H7 (cell line): ENCODE measurements around the gene SHBG. TPM values are rescaled to one million over a fixed set of nuclear protein-coding genes. Genes with fewer than 3 reads are reported as not detected.
"Not testable (repeated sequence)": the region's sequence is repeated elsewhere in the genome, so short reads cannot be mapped to it uniquely, and the experiment has no call there.

Experiments used
- DNase-seq: peaks from one replicate; pipeline ENCODE4 v3.0.0; 2012
- H3K27me3 ChIP-seq: 2 replicates; pipeline ENCODE4 v1.6.0; 2011; ENCODE audit warnings: mild to moderate bottlenecking, low read length; ENCODE audit not compliant: control insufficient read depth, insufficient read depth
- H3K36me3 ChIP-seq: replicated peaks from 2 replicates; pipeline ENCODE4 v1.5.1; 2011; ENCODE audit warnings: low read length; ENCODE audit not compliant: control insufficient read depth, insufficient read depth
- H3K4me3 ChIP-seq: 2 replicates; pipeline ENCODE4 v1.5.1; 2011; ENCODE audit warnings: low read depth, mild to moderate bottlenecking, control low read depth, low read length, moderate library complexity; ENCODE audit not compliant: insufficient read depth
- total RNA-seq: library from RNA; depleted of rRNA; stranded (reverse); fragments of >200 nt; shearing (Covaris generic); gene quantifications from 2 replicates; pipeline ENCODE4 v1.2.3, GENCODE V29; 2014

SHBG gene
- total RNA-seq, 1 experiment from 2014 or later: 0.35 TPM

DNA sequence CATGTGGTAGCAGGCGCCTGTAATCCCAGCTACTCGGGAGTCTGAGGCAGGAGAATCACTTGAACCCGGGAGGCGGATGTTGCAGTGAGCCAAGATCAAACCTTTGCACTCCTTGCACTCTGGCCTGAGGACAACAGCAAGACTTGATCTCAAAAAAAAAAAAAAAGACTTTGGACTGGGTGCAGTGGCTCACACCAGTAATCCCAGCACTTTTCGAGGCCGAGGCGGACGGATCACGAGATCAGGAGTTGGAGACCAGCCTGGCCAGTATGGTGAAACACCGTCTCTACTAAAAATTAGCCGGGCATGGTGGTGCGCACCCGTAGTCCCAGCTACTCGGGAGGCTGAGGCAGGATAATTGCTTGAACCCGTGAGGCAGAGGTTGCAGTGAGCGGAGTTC, 4.2 kb upstream of the SHBG start:
- H3K4me3 ChIP-seq: not testable (repeated sequence)

DNA sequence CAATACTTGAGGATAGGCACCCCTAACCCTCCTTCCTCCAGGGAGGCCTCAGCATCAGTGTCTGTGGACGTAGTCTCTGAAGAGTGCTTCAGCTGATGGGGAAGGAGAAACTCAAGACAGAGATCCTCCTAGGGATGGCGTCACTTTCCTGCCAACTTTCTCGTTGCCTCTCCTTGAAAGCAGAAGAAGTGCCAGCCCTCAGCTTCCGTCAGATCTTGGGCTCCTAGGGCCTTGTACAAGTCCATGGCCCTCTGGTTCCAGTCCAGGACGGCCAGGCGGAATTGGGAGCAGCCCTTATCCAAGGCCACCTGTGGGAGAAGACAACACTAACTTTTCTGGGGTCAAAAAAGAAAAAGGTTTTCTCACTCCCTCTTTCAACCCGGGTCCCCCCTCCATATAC, 3.6 kb upstream of the SHBG start:
- peaks cover 4% of the 10 kb centered on the region for H3K36me3 ChIP-seq
- H3K4me3 ChIP-seq: no peak overlapping the region
- no peaks in the 10 kb centered on the region for H3K27me3 ChIP-seq
- no peak for DNase-seq

More for the DNA sequence above, 4.2 kb upstream of the SHBG start:
- not testable (repeated sequence) for H3K36me3 ChIP-seq, DNase-seq, H3K27me3 ChIP-seq

DNA sequence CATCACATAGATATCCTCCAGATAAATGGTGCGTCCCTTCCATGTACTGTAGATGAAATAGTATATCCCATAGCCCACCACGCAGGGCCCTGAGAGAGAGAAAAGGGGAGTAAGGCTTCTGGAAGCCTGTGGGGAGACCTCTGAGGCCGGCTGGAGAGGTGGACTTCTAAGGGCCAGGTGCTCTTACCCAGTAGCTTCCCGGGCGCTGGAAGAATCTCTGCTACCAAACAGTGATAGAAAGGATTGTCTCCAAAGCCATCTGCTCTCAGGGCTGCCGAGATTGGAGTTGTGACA, 3.0 kb upstream of the SHBG start:
- H3K4me3 ChIP-seq: peak overlapping the region; percentile 83
- H3K27me3 ChIP-seq: no peaks in the 10 kb centered on the region
- DNase-seq: no peak
- H3K36me3 ChIP-seq: peaks cover 4% of the 10 kb centered on the region

DNA sequence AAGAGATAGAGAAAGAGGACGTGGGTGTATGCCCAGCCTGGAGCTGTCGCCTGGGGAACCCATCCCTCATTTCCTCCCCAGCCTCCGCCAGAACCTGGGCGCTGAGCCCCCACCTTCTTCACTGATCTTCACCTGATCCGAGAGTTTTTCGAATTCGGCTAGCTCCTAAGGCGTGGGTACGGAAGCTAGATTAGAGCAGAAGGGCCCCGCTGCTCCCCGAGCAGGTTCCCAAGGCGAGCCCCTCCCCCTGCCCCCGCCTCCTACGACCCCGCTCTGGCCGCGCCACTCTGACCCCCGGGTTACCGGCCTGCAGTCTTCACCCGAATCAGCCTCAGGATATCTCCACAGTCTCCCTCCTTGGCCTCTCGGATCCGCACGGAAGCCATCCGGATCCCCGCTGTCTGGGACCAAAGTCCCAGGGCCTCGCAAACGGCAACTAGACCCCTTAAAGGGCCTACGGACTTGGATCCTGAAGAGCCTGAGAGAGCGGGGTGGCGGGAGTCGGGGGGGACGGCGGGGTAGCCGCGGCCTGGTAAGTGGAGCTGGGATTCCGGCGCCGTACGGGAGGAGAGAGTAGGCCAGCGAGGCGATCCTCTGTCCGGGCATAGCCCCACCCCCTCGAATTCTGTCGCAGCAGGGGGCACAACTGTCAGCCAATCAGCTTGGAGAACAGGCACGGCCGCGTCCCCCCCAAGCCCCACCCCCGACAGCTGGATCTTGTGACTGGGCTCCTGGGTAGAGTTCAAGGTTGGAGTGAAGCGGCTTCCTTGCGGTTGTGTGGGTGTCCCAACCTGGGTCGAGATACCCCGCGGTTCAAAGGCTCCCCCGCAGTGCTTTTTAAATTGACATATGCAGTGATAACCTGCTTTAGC, 2.4 kb upstream of the SHBG start, which contains the start of gene SAT2:
Gene SAT2 (minus strand): TSS at position 572 of the 872 bp plus-strand sequence. CDS start 186 bp downstream, at position 386.
- Histone ChIP-seq H3K27me3 (no peaks in the 10 kb centered on the region), H3K4me3 (peak within 1 kb of the TSS; percentile 83), H3K36me3 (peaks cover 4% of the 10 kb centered on the region)
- peak; percentile 99 for DNase-seq

DNA sequence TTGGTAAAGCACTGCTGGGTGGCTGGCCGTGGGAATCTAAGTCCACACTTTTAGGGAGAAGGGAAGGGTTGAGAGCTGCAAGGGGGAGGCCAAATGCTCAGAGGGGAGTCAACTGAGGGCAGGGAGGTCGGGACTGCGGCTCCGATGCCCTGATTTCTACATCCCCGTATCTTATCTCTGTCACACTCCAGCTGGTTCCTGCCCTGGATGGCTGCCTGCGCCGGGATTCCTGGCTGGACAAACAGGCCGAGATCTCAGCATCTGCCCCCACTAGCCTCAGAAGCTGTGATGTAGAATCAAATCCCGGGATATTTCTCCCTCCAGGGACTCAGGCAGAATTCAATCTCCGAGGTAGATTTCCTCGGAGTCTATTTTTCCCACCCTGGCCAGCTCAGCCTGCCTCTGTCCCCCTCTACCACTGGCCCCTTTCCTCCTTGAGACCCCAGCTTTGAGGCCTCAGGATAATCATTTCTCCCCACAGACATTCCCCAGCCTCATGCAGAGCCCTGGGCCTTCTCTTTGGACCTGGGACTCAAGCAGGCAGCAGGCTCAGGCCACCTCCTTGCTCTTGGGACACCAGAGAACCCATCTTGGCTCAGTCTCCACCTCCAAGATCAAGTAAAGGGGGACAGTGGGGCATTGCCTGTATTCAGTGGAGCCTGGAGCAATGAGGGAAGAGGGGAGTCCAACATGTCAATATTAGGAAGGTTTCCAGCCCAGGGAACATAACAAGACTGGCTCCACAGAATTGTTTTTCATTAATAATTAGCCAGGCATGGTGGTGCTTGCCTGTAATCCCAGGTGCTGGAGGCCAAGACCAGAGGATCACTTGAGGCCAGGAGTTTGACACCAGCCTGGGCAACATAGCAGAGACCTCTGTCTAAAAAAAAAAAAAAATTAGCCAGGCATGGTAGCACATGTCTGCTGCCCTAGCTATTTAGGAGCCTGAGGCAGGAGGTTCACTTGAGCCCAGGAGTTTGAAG, 1.8 kb downstream of the SHBG start:
- no peak for DNase-seq
- Histone ChIP-seq H3K4me3 (no peak overlapping the region), H3K36me3 (no peaks in the 10 kb centered on the region), H3K27me3 (no peaks in the 10 kb centered on the region)

DNA sequence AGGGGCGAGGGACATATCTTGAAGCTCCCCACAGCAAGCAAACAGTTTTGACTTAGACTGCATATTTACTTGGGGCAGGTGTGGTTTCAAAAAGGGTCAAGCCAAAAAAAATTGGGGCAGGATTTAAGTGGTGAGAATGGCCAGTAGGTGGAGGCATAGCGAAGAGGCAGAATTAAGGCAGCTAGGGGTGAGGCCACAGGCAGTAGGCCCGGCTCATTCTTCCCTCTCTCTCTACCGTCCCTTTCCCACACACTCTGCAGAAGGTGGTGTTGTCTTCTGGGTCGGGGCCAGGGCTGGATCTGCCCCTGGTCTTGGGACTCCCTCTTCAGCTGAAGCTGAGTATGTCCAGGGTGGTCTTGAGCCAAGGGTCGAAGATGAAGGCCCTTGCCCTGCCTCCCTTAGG, 2.6 kb downstream of the SHBG start:
- Histone ChIP-seq H3K36me3 (no peaks in the 10 kb centered on the region), H3K4me3 (no peak overlapping the region)
- peak; percentile 89 for DNase-seq

DNA sequence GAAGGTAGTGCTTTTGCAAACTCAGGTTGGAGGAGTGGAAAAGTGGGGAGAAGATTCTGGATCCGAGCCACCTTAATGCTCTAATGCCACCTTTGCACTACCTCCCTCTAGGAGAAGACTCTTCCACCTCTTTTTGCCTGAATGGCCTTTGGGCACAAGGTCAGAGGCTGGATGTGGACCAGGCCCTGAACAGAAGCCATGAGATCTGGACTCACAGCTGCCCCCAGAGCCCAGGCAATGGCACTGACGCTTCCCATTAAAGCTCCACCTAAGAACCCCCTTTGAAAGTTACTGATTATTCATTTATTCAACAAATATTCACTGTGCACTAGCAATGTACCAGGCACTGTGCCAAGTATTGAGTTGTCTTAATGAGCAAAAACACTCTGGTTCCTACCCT, 3.2 kb downstream of the SHBG start:
- Histone ChIP-seq H3K27me3 (no peaks in the 10 kb centered on the region), H3K36me3 (no peaks in the 10 kb centered on the region), H3K4me3 (no peak overlapping the region)
- DNase-seq: peak; percentile 69

More for the DNA sequence above, 2.6 kb downstream of the SHBG start:
- no peaks in the 10 kb centered on the region for H3K27me3 ChIP-seq

DNA sequence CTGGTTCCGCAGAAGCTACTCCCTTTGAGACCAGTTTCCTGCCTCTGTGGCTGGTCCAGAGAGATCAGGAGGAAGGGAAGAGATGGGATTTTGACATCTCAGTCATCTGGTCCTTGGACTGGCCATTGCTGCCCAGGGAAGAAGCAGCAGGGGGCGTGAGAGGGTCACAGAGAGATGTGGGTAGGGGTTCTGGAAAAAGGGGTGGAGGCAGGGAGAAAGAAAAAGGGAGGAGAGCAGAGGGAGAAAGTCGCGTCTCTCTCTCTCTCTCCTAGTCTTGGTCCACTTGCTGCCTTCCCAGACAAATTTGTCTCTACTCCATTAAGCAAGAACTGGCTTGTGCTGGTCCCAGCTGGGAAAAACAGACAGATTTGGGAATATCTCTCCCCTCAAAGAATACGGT, 4.4 kb downstream of the SHBG start:
- Histone ChIP-seq H3K36me3 (no peaks in the 10 kb centered on the region), H3K27me3 (no peaks in the 10 kb centered on the region), H3K4me3 (no peak overlapping the region)
- peak; percentile 89 for DNase-seq

DNA sequence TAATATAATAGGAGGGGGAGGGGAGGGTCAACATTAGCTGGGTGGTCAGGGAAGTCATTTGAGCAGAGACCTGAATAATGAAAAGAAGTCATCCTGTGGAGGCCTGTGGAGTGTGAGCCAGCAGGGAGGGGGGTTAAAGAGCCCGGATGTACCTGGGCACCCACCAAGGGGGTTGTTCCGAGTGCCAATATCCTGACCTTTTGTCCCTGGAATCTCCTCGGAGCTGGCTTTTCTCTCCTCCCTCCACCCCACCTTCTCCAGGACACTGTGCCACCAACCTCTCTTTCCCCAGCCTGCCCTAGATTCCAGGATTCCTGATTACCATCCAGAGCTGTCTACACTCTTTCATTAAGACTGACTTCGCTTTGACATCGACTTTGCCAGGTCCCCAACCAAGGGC, 6.2 kb downstream of the SHBG start:
- no peaks in the 10 kb centered on the region for H3K36me3 ChIP-seq
- peak; percentile 55 for DNase-seq
- no peaks in the 10 kb centered on the region for H3K27me3 ChIP-seq
- H3K4me3 ChIP-seq: no peak overlapping the region

DNA sequence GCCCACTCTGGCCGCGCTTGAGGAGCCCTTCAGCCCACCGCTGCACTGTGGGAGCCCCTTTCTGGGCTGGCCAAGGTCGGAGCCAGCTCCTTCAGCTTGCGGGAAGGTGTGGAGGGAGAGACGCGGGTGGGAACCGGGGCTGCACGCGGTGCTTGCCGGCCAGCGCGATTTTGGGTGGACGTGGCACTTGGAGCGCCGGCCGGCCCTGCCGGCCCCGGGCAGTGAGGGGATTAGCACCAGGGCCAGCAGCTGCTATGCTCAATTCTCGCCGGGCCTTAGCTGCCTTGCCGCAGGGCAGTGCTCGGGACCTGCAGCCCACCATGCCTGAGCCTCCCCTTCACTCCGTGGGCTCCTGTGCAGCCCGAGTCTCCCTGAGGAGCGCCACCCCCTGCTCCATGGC, 10.8 kb downstream of the SHBG start:
- Histone ChIP-seq H3K4me3 (no peak overlapping the region), H3K27me3 (no peaks in the 10 kb centered on the region), H3K36me3 (no peaks in the 10 kb centered on the region)
- DNase-seq: no peak

DNA sequence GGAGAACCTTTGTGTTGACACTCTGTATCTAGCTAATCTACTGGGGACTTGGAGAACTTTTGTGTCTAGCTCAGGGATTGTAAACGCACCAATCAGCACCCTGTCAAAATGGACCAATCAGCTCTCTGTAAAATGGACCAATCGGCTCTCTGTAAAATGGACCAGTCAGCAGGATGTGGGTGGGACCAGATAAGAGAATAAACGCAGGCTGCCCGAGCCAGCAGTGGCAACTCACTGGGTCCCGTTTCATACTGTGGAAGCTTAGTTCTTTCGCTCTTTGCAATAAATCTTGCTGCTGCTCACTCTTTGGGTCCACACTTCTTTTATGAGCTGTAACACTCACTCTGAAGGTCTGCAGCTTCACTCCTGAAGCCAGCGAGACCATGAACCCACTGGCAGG, 11.7 kb downstream of the SHBG start:
- not testable (repeated sequence) for DNase-seq, H3K4me3 ChIP-seq, H3K36me3 ChIP-seq, H3K27me3 ChIP-seq

DNA sequence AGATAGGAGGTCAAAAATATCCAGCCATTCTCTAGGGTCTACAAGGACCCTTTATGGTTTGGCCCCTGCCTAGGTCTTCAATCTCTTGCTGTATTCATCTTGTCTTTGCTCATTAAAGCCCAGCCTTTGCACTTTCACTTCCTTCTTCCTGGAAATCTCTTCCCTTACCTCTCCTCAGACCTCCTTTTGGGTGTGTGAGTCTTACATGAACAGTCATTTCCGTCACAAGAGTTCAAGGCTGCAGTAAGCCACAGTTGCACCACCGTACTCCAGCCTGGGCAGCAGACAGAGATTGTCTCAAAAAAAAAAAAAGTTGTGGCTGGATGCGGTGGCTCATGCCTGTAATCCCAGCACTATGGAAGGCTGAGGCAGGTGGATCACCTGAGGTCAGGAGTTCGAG, 14.8 kb downstream of the SHBG start:
- peak; percentile 2 for DNase-seq
- peaks cover under 1% of the 10 kb centered on the region; the same call in 1 of the 2 replicates for H3K27me3 ChIP-seq
- no peaks in the 10 kb centered on the region for H3K36me3 ChIP-seq
- H3K4me3 ChIP-seq: no peak overlapping the region

DNA sequence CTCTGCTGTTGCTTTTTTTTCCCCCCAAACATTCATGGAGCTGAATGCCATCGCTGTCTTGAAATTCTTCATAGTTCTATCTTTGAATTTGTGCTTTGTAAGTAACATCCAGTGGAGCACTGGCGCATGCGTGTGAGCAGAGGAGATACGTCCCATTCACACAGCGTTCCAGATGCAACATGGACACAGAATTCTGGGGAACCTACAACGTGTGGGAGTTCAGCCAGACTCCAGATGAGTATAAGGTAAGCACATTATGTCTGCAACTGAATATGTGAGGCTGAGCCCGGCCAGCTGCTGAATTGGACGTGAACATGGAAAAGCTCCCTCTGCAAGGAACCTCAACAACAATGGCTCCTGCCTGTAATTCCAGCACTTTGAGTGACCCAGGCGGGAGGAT, 16.5 kb downstream of the SHBG start:
- Histone ChIP-seq H3K4me3 (no peak overlapping the region), H3K36me3 (no peaks in the 10 kb centered on the region), H3K27me3 (peaks cover 10% of the 10 kb centered on the region)
- peak; percentile 7 for DNase-seq

DNA sequence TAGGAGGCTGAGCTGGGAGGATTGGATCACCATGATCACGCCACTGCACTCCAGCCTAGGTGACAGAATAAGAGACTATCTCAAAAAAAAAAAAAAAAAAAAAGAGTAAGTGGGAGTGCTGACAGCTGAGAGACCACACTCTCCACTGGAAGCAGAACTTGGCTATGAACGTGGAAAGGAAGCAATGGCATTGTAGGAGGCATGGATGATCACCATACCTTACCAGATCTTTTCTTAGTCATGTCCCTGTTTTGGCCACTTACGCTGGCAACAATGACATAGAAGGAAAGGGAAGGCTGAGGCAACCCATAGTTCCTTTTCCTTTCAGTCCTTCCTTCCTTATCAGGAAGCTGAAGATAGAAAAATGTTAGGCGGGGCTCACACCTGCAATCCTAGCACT, 17.1 kb downstream of the SHBG start:
- no peak for DNase-seq
- no peaks in the 10 kb centered on the region for H3K36me3 ChIP-seq
- no peak overlapping the region for H3K4me3 ChIP-seq
- peaks cover 16% of the 10 kb centered on the region for H3K27me3 ChIP-seq
